Naive thymus-derived CD4-positive, alpha-beta T cell (primary cell): ENCODE results near the gene HTR2B. TPM values are rescaled to one million over a fixed set of nuclear protein-coding genes. Genes with fewer than 3 reads are reported as not detected.

Experiments used
- ATAC-seq: fragments of 150-1000 bp; cut with Tn5 transposase; 2 replicates; pipeline ENCODE4 v1.10.0; 2021; ENCODE audit warnings: mild to moderate bottlenecking, moderate library complexity
- CTCF ChIA-PET: fragments of 350-600 bp; sonication (Branson Sonifier 250); formaldehyde crosslinking; loops from one replicate; lab custom pipeline; 2021; ENCODE audit warnings: antibody characterized with exemption; lab: Charles Lee
- POLR2A ChIA-PET: fragments of 350-600 bp; sonication (Branson Sonifier 250); formaldehyde crosslinking; loops from one replicate; lab custom pipeline; 2021; ENCODE audit warnings: antibody characterized with exemption, inconsistent platforms; lab: Charles Lee
- DNase-seq, 9 donors: peaks; one replicate each; pipeline versions ENCODE4 v3.0.0 to v3.0.0-alpha.2; 2020 to 2022; ENCODE audit warnings: mixed read lengths in 1 of 9
- H3K27ac ChIP-seq: one replicate; pipeline ENCODE4 v1.7.0; 2013; ENCODE audit warnings: mild to moderate bottlenecking, low read depth, low read length, moderate library complexity
- H3K27me3 ChIP-seq, 2 donors: one replicate each; pipeline ENCODE4 v1.7.0; 2013; ENCODE audit warnings: low read length in 2 of 2, mild to moderate bottlenecking in 2 of 2, moderate library complexity in 2 of 2; ENCODE audit not compliant: control insufficient read depth in 2 of 2, insufficient read depth in 2 of 2
- H3K36me3 ChIP-seq, 3 experiments: 1 replicate in 2 of 3; 2 replicates in 1 of 3; pipeline ENCODE4 v1.7.0; 2013; ENCODE audit warnings: low read length in 3 of 3, mild to moderate bottlenecking in 3 of 3, moderate library complexity in 1 of 3; ENCODE audit not compliant: insufficient read depth in 3 of 3, control insufficient read depth in 2 of 3
- H3K4me1 ChIP-seq, 2 donors: one replicate each; pipeline ENCODE4 v1.7.0; 2013; ENCODE audit warnings: low read length in 2 of 2, mild to moderate bottlenecking in 2 of 2, moderate library complexity in 1 of 2; ENCODE audit not compliant: control insufficient read depth in 2 of 2, insufficient read depth in 2 of 2
- H3K4me3 ChIP-seq: 2 replicates; pipeline ENCODE4 v1.7.0; 2013; ENCODE audit warnings: mild to moderate bottlenecking, low read length
- H3K9me3 ChIP-seq, 3 experiments: 1 replicate in 2 of 3; 2 replicates in 1 of 3; pipeline ENCODE4 v1.7.0; 2013; ENCODE audit warnings: low read length in 3 of 3; ENCODE audit not compliant: control insufficient read depth in 2 of 3
- H3K27ac Mint-ChIP-seq, 9 donors: one replicate each; pipeline ENCODE4 v1.8.0; 2020 to 2022; ENCODE audit warnings: mixed read lengths in 9 of 9, mild to moderate bottlenecking in 8 of 9, moderate library complexity in 5 of 9, inconsistent platforms in 2 of 9
- H3K27me3 Mint-ChIP-seq, 5 donors: one replicate each; pipeline ENCODE4 v1.8.0; 2021 to 2022; ENCODE audit warnings: mixed read lengths in 5 of 5, mild to moderate bottlenecking in 1 of 5
- H3K36me3 Mint-ChIP-seq, 5 donors: one replicate each; pipeline ENCODE4 v1.8.0; 2020 to 2022; ENCODE audit warnings: mixed read lengths in 5 of 5, mild to moderate bottlenecking in 3 of 5, inconsistent platforms in 1 of 5
- H3K4me1 Mint-ChIP-seq, 7 donors: one replicate each; pipeline ENCODE4 v1.8.0; 2020 to 2022; ENCODE audit warnings: mixed read lengths in 7 of 7, mild to moderate bottlenecking in 3 of 7, inconsistent platforms in 1 of 7
- H3K4me3 Mint-ChIP-seq, 10 donors: one replicate each; pipeline ENCODE4 v1.8.0; 2020 to 2022; ENCODE audit warnings: mild to moderate bottlenecking in 10 of 10, mixed read lengths in 10 of 10, moderate library complexity in 6 of 10, inconsistent platforms in 2 of 10
- H3K9me3 Mint-ChIP-seq, 11 donors: one replicate each; pipeline ENCODE4 v1.8.0; 2020 to 2022; ENCODE audit warnings: mixed read lengths in 11 of 11, mild to moderate bottlenecking in 4 of 11, inconsistent platforms in 1 of 11, moderate library complexity in 1 of 11
- intact Hi-C, 2 donors: fragments of 100-400 bp; cut with micrococcal nuclease; formaldehyde crosslinking; loops; one replicate each; pipeline ENCODE4 v1.15.1; 2023
- polyA plus RNA-seq, 2 donors: library from polyadenylated mRNA; unstranded; fragments of 300-500 nt; fragmentation: Illumina TruSeq; gene quantifications; one replicate each; pipeline ENCODE4 v1.2.3, GENCODE V29; 2021
- total RNA-seq, 6 experiments: library from RNA in 5 of 6; stranded (reverse) in 5 of 6; gene quantifications; 1 replicate in 5 of 6; 2 replicates in 1 of 6; pipeline ENCODE4 v1.2.3 and lab custom pipeline; 2021 to 2026

Gene HTR2B
- total and polyA plus RNA-seq, 7 experiments from 2014 or later, result 0.09 to 0.10 TPM; not detected in 5

GRCh38 chr2:231134910-231135655 lies 10.2 kb upstream of the HTR2B start:
- POLR2A ChIA-PET, result no interaction called here
- Mint-ChIP-seq H3K9me3 (peaks cover 0 to 1% (median 0%) of the 10 kb centered on the region in 11 donors), H3K27me3 (no peaks in the 10 kb centered on the region), H3K27ac (no peak overlapping the region), H3K36me3 (peaks cover 0 to 22% (median 5%) of the 10 kb centered on the region in 5 donors), H3K4me3 (no peak overlapping the region), H3K4me1 (peaks cover 0 to 12% (median 0%) of the 10 kb centered on the region in 7 donors)
- peaks cover 0 to 7% (median 0%) of the 10 kb centered on the region in 3 experiments for H3K36me3 ChIP-seq
- ATAC-seq (no peak), DNase-seq (no peak)
- intact Hi-C loops, result no loop called here
- H3K27me3 ChIP-seq, result no peaks in the 10 kb centered on the region
- no peaks in the 10 kb centered on the region for H3K9me3 ChIP-seq
- no peaks in the 10 kb centered on the region for H3K4me1 ChIP-seq
- no peak overlapping the region for H3K27ac ChIP-seq
- no peak overlapping the region for H3K4me3 ChIP-seq
- CTCF ChIA-PET, result interaction anchor here (0.6 kb wide), 1 partner anchor 1224 kb away, joined by 4 read pairs; no protein-coding TSS in a partner anchor

GRCh38 chr2:231133365-231134099 lies 8.7 kb upstream of the HTR2B start:
- Mint-ChIP-seq H3K27me3 (no peaks in the 10 kb centered on the region), H3K4me3 (no peak overlapping the region), H3K36me3 (peaks cover 0 to 16% (median 5%) of the 10 kb centered on the region in 5 donors), H3K9me3 (peaks cover 0 to 1% (median 0%) of the 10 kb centered on the region in 11 donors), H3K27ac (no peak overlapping the region), H3K4me1 (peaks cover 0 to 12% (median 0%) of the 10 kb centered on the region in 7 donors)
- ChIA-PET POLR2A (no interaction called here), CTCF (interaction anchor here (0.6 kb wide), 1 partner anchor 1174 kb away, joined by 4 read pairs; no protein-coding TSS in a partner anchor)
- no peak for ATAC-seq
- intact Hi-C loops, result no loop called here
- Histone ChIP-seq H3K36me3 (peaks cover 0 to 1% (median 0%) of the 10 kb centered on the region in 3 experiments), H3K9me3 (no peaks in the 10 kb centered on the region), H3K27ac (no peak overlapping the region), H3K27me3 (no peaks in the 10 kb centered on the region), H3K4me3 (no peak overlapping the region), H3K4me1 (no peaks in the 10 kb centered on the region)
- DNase-seq, result no peak

- H3K4me3 Mint-ChIP-seq, result no peak overlapping the region
- Histone ChIP-seq H3K27me3 (no peaks in the 10 kb centered on the region), H3K36me3 (no peaks in the 10 kb centered on the region), H3K9me3 (no peaks in the 10 kb centered on the region), H3K27ac (no peak overlapping the region), H3K4me3 (no peak overlapping the region), H3K4me1 (no peaks in the 10 kb centered on the region)
- H3K27ac Mint-ChIP-seq, result no peak overlapping the region
- H3K9me3 Mint-ChIP-seq, result peaks cover 0 to 1% (median 0%) of the 10 kb centered on the region in 11 donors
- intact Hi-C loops, result no loop called here
- no peak for DNase-seq
- ChIA-PET POLR2A (no interaction called here), CTCF (no interaction called here)
- H3K36me3 Mint-ChIP-seq, result peaks cover 0 to 11% (median 0%) of the 10 kb centered on the region in 5 donors
- H3K4me1 Mint-ChIP-seq, result peaks cover 0 to 12% (median under 1%) of the 10 kb centered on the region in 7 donors
- no peak for ATAC-seq
- H3K27me3 Mint-ChIP-seq, result no peaks in the 10 kb centered on the region
Measured at GRCh38 chr2:231132129-231132528, 7.3 kb upstream of the HTR2B start.

- H3K4me3 Mint-ChIP-seq, result no peak overlapping the region
- H3K36me3 Mint-ChIP-seq, result peaks cover 0 to 11% (median 0%) of the 10 kb centered on the region in 5 donors
- CTCF ChIA-PET, result interaction anchor here (1.5 kb wide), 1 partner anchor 10 kb away, joined by 3 read pairs; no protein-coding TSS in a partner anchor
- peaks cover 0 to 1% (median 0%) of the 10 kb centered on the region in 11 donors for H3K9me3 Mint-ChIP-seq
- DNase-seq (no peak), ATAC-seq (no peak)
- POLR2A ChIA-PET, result interaction anchor here (0.6 kb wide), 1 partner anchor 68 kb away, joined by 4 read pairs; the partner anchor contains the start of gene ARMC9
- Histone ChIP-seq H3K27ac (no peak overlapping the region), H3K36me3 (no peaks in the 10 kb centered on the region), H3K9me3 (no peaks in the 10 kb centered on the region), H3K27me3 (no peaks in the 10 kb centered on the region), H3K4me3 (no peak overlapping the region), H3K4me1 (no peaks in the 10 kb centered on the region)
- H3K27ac Mint-ChIP-seq, result peak overlapping the region in 1 of 9 donors; percentile 36
- peaks cover 0 to 14% (median 4%) of the 10 kb centered on the region in 7 donors for H3K4me1 Mint-ChIP-seq
- H3K27me3 Mint-ChIP-seq, result no peaks in the 10 kb centered on the region
- intact Hi-C loops, result no loop called here
Measured at GRCh38 chr2:231130336-231131056, 5.7 kb upstream of the HTR2B start.

GRCh38 chr2:231129216-231129615 lies 4.4 kb upstream of the HTR2B start:
- Histone ChIP-seq H3K27ac (no peak overlapping the region), H3K27me3 (no peaks in the 10 kb centered on the region), H3K4me1 (peaks cover 0 to 13% of the 10 kb centered on the region in 2 donors), H3K4me3 (no peak overlapping the region), H3K9me3 (no peaks in the 10 kb centered on the region), H3K36me3 (no peaks in the 10 kb centered on the region)
- no peaks in the 10 kb centered on the region for H3K9me3 Mint-ChIP-seq
- no peak overlapping the region for H3K4me3 Mint-ChIP-seq
- POLR2A ChIA-PET, result interaction anchor here (0.9 kb wide), 1 partner anchor 95 kb away, joined by 3 read pairs; no protein-coding TSS in a partner anchor
- intact Hi-C loops, result no loop called here
- no peaks in the 10 kb centered on the region for H3K27me3 Mint-ChIP-seq
- no peak overlapping the region for H3K27ac Mint-ChIP-seq
- peaks cover 0 to 7% (median 0%) of the 10 kb centered on the region in 5 donors for H3K36me3 Mint-ChIP-seq
- ATAC-seq, result no peak
- no peak for DNase-seq
- CTCF ChIA-PET, result interaction anchor here (1.5 kb wide), 1 partner anchor 9 kb away, joined by 3 read pairs; no protein-coding TSS in a partner anchor
- H3K4me1 Mint-ChIP-seq, result peaks cover 4 to 24% (median 15%) of the 10 kb centered on the region in 7 donors

- H3K4me1 Mint-ChIP-seq, result peaks cover 10 to 31% (median 21%) of the 10 kb centered on the region in 7 donors
- no peak for ATAC-seq
- no peak for DNase-seq
- peaks cover 0 to 16% of the 10 kb centered on the region in 2 donors for H3K4me1 ChIP-seq
- no peaks in the 10 kb centered on the region for H3K36me3 ChIP-seq
- ChIA-PET CTCF (no interaction called here), POLR2A (no interaction called here)
- no peak overlapping the region for H3K27ac Mint-ChIP-seq
- H3K27ac ChIP-seq, result no peak overlapping the region
- H3K9me3 ChIP-seq, result no peaks in the 10 kb centered on the region
- no peak overlapping the region for H3K4me3 ChIP-seq
- peaks cover 0 to 7% (median 0%) of the 10 kb centered on the region in 5 donors for H3K36me3 Mint-ChIP-seq
- no peaks in the 10 kb centered on the region for H3K27me3 Mint-ChIP-seq
- H3K9me3 Mint-ChIP-seq, result no peaks in the 10 kb centered on the region
- H3K4me3 Mint-ChIP-seq, result no peak overlapping the region
- no peaks in the 10 kb centered on the region for H3K27me3 ChIP-seq
- intact Hi-C loops, result no loop called here
Measured at GRCh38 chr2:231128541-231128940, 3.7 kb upstream of the HTR2B start.
